Stimulated activated naive CD8-positive, alpha-beta T cell treated with anti-CD3 and anti-CD28 coated beads, Interleukin-15, Interleukin-2, amounts not matched to agents 100 U/mL and 50 U/mL, for 24 hours (primary cell): ENCODE results near the gene RNASEH2A.
A peak's percentile ranks its signal among the peaks of the same experiment; 100 is the strongest.

Experiments used
- ATAC-seq: fragments of 150-1000 bp; cut with Tn5 transposase; one replicate; pipeline ENCODE4 v1.10.0; 2021
- DNase-seq: peaks from one replicate; pipeline ENCODE4 v3.0.0; 2021

Gene RNASEH2A

GRCh38 chr19:12806242-12807081, at the start of gene RNASEH2A:
Gene RNASEH2A, plus strand, starts transcription at chr19:12806584. Its CDS starts 90 bp downstream, at chr19:12806674.
- ATAC-seq: peak; percentile 91
- DNase-seq: peak; percentile 92

GRCh38 chr19:12757544-12758274, 48.7 kb upstream of the RNASEH2A start:
- DNase-seq (peak; percentile 81), ATAC-seq (peak; percentile 77)

GRCh38 chr19:12759686-12760085, 46.7 kb upstream of the RNASEH2A start:
- DNase-seq (no peak), ATAC-seq (no peak)

- DNase-seq: no peak
- no peak for ATAC-seq
Observed at GRCh38 chr19:12763100-12763499, 43.3 kb upstream of the RNASEH2A start.

GRCh38 chr19:12764698-12765097, 41.7 kb upstream of the RNASEH2A start:
- no peak for ATAC-seq

GRCh38 chr19:12766051-12766521, 40.3 kb upstream of the RNASEH2A start:
- no peak for DNase-seq
- ATAC-seq: no peak

More at GRCh38 chr19:12764698-12765097, 41.7 kb upstream of the RNASEH2A start:
- DNase-seq: no peak

GRCh38 chr19:12767150-12767549, 39.2 kb upstream of the RNASEH2A start:
- no peak for DNase-seq
- ATAC-seq: no peak

- ATAC-seq: no peak
- no peak for DNase-seq
Observed at GRCh38 chr19:12767666-12768065, 38.7 kb upstream of the RNASEH2A start.

- ATAC-seq (peak; percentile 53), DNase-seq (peak; percentile 55)
Observed at GRCh38 chr19:12769689-12770088, 36.7 kb upstream of the RNASEH2A start.

GRCh38 chr19:12770922-12771321, 35.5 kb upstream of the RNASEH2A start:
- no peak for ATAC-seq
- DNase-seq: no peak

GRCh38 chr19:12772323-12772722, 34.1 kb upstream of the RNASEH2A start:
- no peak for ATAC-seq
- DNase-seq: no peak

- DNase-seq (no peak), ATAC-seq (no peak)
Observed at GRCh38 chr19:12773571-12773970, 32.8 kb upstream of the RNASEH2A start.

- ATAC-seq: no peak
- DNase-seq: peak; percentile 40
Observed at GRCh38 chr19:12774588-12775555, 31.5 kb upstream of the RNASEH2A start, which contains the start of gene HOOK2. Gene HOOK2, minus strand, starts transcription at chr19:12775552. Its CDS starts 103 bp downstream, at chr19:12775449.

- peak; percentile 93 for DNase-seq
- peak; percentile 48 for ATAC-seq
Observed at GRCh38 chr19:12777217-12778016, 29.0 kb upstream of the RNASEH2A start.

- DNase-seq (peak; percentile 66), ATAC-seq (no peak)
Observed at GRCh38 chr19:12778017-12778904, 28.1 kb upstream of the RNASEH2A start.

- no peak for DNase-seq
- ATAC-seq: no peak
Observed at GRCh38 chr19:12778905-12779161, 27.6 kb upstream of the RNASEH2A start.

GRCh38 chr19:12779162-12779993, 27.0 kb upstream of the RNASEH2A start:
- ATAC-seq (no peak), DNase-seq (peak; percentile 38)

- ATAC-seq (no peak), DNase-seq (no peak)
Observed at GRCh38 chr19:12782174-12782423, 24.3 kb upstream of the RNASEH2A start.
